Measurements from ENCODE around the gene SLC6A18.

GRCh38 chr5:1268056-1268455 lies 42.9 kb downstream of the SLC6A18 start:
- no peak for TF ChIP-seq FOXP2 (optimal IDR thresholded peaks at IDR 0.05; ENCODE audit: control extremely low read depth, extremely low read length, insufficient read depth)
- TF ChIP-seq POLR2AphosphoS5 (IDR thresholded peaks at IDR 0.05; ENCODE audit: borderline replicate concordance, low read depth, low read length), result no peak
- no peak for TF ChIP-seq EZH2 (IDR thresholded peaks at IDR 0.05)

All from SK-N-MC (cell line).